ENCODE results near the gene CMTM8. TPM values are rescaled to one million over a fixed set of nuclear protein-coding genes. Genes with fewer than 3 reads are reported as not detected.

The CMTM8 gene
- total and polyA plus RNA-seq, 4 donors = 15.2 to 24.5 (median 16.8) TPM

DNA sequence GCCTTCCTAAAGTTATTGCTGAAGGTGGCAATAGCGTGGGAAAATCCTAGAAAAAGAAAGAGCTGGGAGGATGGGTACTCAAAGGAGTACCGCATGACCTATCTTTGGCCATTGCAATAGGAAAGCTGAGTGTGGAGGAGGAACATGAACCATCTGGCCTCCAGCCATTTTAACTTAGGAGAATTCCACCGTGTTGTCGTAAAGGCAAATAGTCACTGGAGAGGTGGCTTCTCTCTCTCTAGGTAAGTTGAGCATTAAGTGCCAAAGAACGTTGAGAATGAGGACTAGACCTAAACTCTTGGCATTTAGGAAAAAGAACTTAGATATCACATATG, 137.1 kb downstream of the CMTM8 start:
- no peaks in the 10 kb centered on the region for H3K27me3 ChIP-seq (ENCODE audit: control insufficient read depth in 3 of 3, insufficient read depth in 3 of 3, low read length in 2 of 3)
- no peak overlapping the region for H3K27ac ChIP-seq (ENCODE audit: low read depth in 1 of 2, low read length in 1 of 2)
- TF ChIP-seq CTCF (IDR thresholded peaks at IDR 0.05; ENCODE audit: control extremely low read depth, extremely low read depth) = no peak
- H3K9me3 ChIP-seq (ENCODE audit: control insufficient read depth in 4 of 4, insufficient read depth in 3 of 4, low read length in 3 of 4) = no peaks in the 10 kb centered on the region
- WGBS, 2 donors = 90 to 91% methylated on average over 5 of the region's 5 CpGs
- H3K36me3 ChIP-seq (ENCODE audit: control insufficient read depth in 4 of 4, insufficient read depth in 4 of 4, low read length in 4 of 4) = peaks cover 0 to 4% (median 0%) of the 10 kb centered on the region in 4 donors
- DNase-seq (no peak), ATAC-seq (ENCODE audit: insufficient read depth, low FRiP score) (no peak)
- H3K4me3 ChIP-seq = no peak overlapping the region
- H3K4me1 ChIP-seq (ENCODE audit: control insufficient read depth in 5 of 5, insufficient read depth in 5 of 5, low read length in 5 of 5) = peaks cover 0 to 2% (median 0%) of the 10 kb centered on the region in 5 donors
- H3K9ac ChIP-seq (ENCODE audit: insufficient read depth in 1 of 2, low read length in 2 of 2) = no peak overlapping the region

- peaks cover 0 to 4% (median 0%) of the 10 kb centered on the region in 4 donors for H3K36me3 ChIP-seq (ENCODE audit: control insufficient read depth in 4 of 4, insufficient read depth in 4 of 4, low read length in 4 of 4)
- no peak overlapping the region for H3K9ac ChIP-seq (ENCODE audit: insufficient read depth in 1 of 2, low read length in 2 of 2)
- ATAC-seq (ENCODE audit: insufficient read depth, low FRiP score) (no peak), DNase-seq (no peak)
- no peak for TF ChIP-seq CTCF (IDR thresholded peaks at IDR 0.05; ENCODE audit: control extremely low read depth, extremely low read depth)
- no peaks in the 10 kb centered on the region for H3K27me3 ChIP-seq (ENCODE audit: control insufficient read depth in 3 of 3, insufficient read depth in 3 of 3, low read length in 2 of 3)
- no peak overlapping the region for H3K4me3 ChIP-seq
- 62 to 83% methylated on average over 2 of the region's 2 CpGs for WGBS, 2 donors
- no peak overlapping the region for H3K27ac ChIP-seq (ENCODE audit: low read depth in 1 of 2, low read length in 1 of 2)
- peaks cover 0 to 2% (median 0%) of the 10 kb centered on the region in 5 donors for H3K4me1 ChIP-seq (ENCODE audit: control insufficient read depth in 5 of 5, insufficient read depth in 5 of 5, low read length in 5 of 5)
- no peaks in the 10 kb centered on the region for H3K9me3 ChIP-seq (ENCODE audit: control insufficient read depth in 4 of 4, insufficient read depth in 3 of 4, low read length in 3 of 4)
Measured at GRCh38 chr3:32376115-32376514, 137.6 kb downstream of the CMTM8 start.

DNA sequence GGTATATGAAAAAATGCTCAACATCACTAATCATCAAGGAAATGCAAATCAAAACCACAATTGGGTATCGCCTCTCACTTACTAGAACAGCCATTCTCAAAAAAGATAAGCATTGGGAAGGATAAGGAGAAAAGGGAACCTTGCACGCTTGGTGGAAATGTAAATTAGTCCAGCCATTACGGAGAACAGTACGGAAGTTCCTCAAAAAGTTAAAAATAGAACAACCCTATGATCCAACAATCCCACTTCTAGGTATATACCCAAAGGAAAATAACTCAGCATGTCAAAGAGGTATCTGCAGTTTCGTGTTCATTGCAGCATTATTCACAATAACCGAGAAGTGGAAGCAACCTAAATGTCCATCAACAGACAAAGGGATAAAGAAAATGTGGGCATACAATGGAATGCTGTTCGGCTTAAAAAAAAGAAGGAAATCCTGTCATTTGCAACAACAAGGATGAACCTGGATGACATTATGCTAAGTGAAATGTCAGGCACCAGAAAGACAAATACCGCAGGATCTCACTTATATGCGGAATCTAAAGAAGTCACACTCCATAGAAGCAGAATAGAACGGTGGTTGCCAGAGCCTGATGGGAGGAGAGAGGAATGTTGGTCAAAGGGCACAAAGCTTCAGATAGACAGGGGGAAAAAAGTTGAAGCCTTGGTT, 141.5 kb downstream of the CMTM8 start:
- Histone ChIP-seq H3K4me1 (ENCODE audit: control insufficient read depth in 5 of 5, insufficient read depth in 5 of 5, low read length in 5 of 5) (no peaks in the 10 kb centered on the region), H3K27me3 (ENCODE audit: control insufficient read depth in 3 of 3, insufficient read depth in 3 of 3, low read length in 2 of 3) (no peaks in the 10 kb centered on the region), H3K9me3 (ENCODE audit: control insufficient read depth in 4 of 4, insufficient read depth in 3 of 4, low read length in 3 of 4) (no peaks in the 10 kb centered on the region), H3K27ac (ENCODE audit: low read depth in 1 of 2, low read length in 1 of 2) (no peak overlapping the region), H3K4me3 (no peak overlapping the region), H3K9ac (ENCODE audit: insufficient read depth in 1 of 2, low read length in 2 of 2) (no peak overlapping the region), H3K36me3 (ENCODE audit: control insufficient read depth in 4 of 4, insufficient read depth in 4 of 4, low read length in 4 of 4) (no peaks in the 10 kb centered on the region)
- WGBS, 2 donors = 58 to 62% methylated on average over 10 of the region's 10 CpGs
- no peak for ATAC-seq (ENCODE audit: insufficient read depth, low FRiP score)
- TF ChIP-seq CTCF (IDR thresholded peaks at IDR 0.05; ENCODE audit: control extremely low read depth, extremely low read depth) = no peak
- no peak for DNase-seq

GRCh38 chr3:32381922-32382321, 143.4 kb downstream of the CMTM8 start:
- no peak overlapping the region for H3K9ac ChIP-seq (ENCODE audit: insufficient read depth in 1 of 2, low read length in 2 of 2)
- DNase-seq (no peak), ATAC-seq (ENCODE audit: insufficient read depth, low FRiP score) (no peak)
- no peak overlapping the region for H3K27ac ChIP-seq (ENCODE audit: low read depth in 1 of 2, low read length in 1 of 2)
- no peak overlapping the region for H3K4me3 ChIP-seq
- 87 to 88% methylated on average over 7 of the region's 7 CpGs for whole genome bisulfite sequencing, 2 donors
- no peaks in the 10 kb centered on the region for H3K9me3 ChIP-seq (ENCODE audit: control insufficient read depth in 4 of 4, insufficient read depth in 3 of 4, low read length in 3 of 4)
- H3K4me1 ChIP-seq (ENCODE audit: control insufficient read depth in 5 of 5, insufficient read depth in 5 of 5, low read length in 5 of 5) = no peaks in the 10 kb centered on the region
- no peak for TF ChIP-seq CTCF (IDR thresholded peaks at IDR 0.05; ENCODE audit: control extremely low read depth, extremely low read depth)
- H3K27me3 ChIP-seq (ENCODE audit: control insufficient read depth in 3 of 3, insufficient read depth in 3 of 3, low read length in 2 of 3) = no peaks in the 10 kb centered on the region
- no peaks in the 10 kb centered on the region for H3K36me3 ChIP-seq (ENCODE audit: control insufficient read depth in 4 of 4, insufficient read depth in 4 of 4, low read length in 4 of 4)

All from lung (tissue), 12 donors.